C4-2B (cell line): ENCODE data around the gene C12orf54.

ENCODE experiments used
- ZFX ChIP-seq: fragments of 450-650 bp; IDR thresholded peaks from 2 replicates; pipeline ENCODE4 v1.6.1; 2017
- TF ChIP-seq, protein P1 (sequence below): fragments of 450-650 bp; conservative IDR thresholded peaks from 2 replicates; pipeline ENCODE4 v1.5.1; 2017; ENCODE audit warnings: mild to moderate bottlenecking

- TF ChIP-seq, protein P1, sequence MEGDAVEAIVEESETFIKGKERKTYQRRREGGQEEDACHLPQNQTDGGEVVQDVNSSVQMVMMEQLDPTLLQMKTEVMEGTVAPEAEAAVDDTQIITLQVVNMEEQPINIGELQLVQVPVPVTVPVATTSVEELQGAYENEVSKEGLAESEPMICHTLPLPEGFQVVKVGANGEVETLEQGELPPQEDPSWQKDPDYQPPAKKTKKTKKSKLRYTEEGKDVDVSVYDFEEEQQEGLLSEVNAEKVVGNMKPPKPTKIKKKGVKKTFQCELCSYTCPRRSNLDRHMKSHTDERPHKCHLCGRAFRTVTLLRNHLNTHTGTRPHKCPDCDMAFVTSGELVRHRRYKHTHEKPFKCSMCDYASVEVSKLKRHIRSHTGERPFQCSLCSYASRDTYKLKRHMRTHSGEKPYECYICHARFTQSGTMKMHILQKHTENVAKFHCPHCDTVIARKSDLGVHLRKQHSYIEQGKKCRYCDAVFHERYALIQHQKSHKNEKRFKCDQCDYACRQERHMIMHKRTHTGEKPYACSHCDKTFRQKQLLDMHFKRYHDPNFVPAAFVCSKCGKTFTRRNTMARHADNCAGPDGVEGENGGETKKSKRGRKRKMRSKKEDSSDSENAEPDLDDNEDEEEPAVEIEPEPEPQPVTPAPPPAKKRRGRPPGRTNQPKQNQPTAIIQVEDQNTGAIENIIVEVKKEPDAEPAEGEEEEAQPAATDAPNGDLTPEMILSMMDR = no peak
- no peak for TF ChIP-seq ZFX
Observed at GRCh38 chr12:48459259-48459658, 23.0 kb upstream of the C12orf54 start.
